ENCODE measurements around the gene FRMPD1. TPM values are rescaled to one million over a fixed set of nuclear protein-coding genes. Genes with fewer than 3 reads are reported as not detected.

Gene FRMPD1
- total and polyA plus RNA-seq, 2 of the 4 experiments (the other 2 are of a cell fraction) = not detected

DNA sequence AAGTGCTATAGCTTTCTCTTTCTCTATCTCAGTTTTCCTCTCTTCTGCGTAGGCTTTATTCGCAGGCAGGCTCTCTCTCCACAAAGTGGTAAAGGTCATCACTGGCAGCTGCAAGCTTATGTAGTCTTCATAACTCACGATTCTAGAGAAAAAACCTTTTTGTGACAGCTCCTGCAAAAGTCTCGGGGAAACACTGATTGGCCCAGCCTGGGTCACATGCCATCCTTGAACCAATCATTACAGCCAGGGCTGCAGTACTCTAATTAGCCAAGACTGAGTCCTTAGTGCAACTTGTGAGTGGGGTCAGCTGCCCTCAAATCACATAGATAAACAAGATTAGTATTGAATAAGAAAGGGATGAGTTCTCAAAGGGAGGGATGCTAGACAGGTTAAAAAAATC, 18.3 kb upstream of the FRMPD1 start:
- DNase-seq (no peak), ATAC-seq (ENCODE audit: low read depth) (no peak)
- Histone ChIP-seq H3K36me3 (ENCODE audit: control insufficient read depth, insufficient read depth, low read length) (no peaks in the 10 kb centered on the region), H2BK5ac (ENCODE audit: low read depth, low read length, poor library complexity, severe bottlenecking) (no peak overlapping the region), H4K8ac (ENCODE audit: low read depth in 2 of 2, low read length in 2 of 2) (no peak overlapping the region), H3K79me1 (ENCODE audit: low read depth in 1 of 2, low read length in 2 of 2) (no peaks in the 10 kb centered on the region), H2BK120ac (ENCODE audit: low read depth, low read length) (no peak overlapping the region), H4K91ac (ENCODE audit: insufficient read depth, low read depth, low read length) (no peak overlapping the region), H3K9me1 (ENCODE audit: insufficient read depth, low read length) (no peaks in the 10 kb centered on the region), H3K9me3 (ENCODE audit: control insufficient read depth, insufficient read depth, low read length) (no peaks in the 10 kb centered on the region), H3K18ac (ENCODE audit: low read depth, low read length) (no peak overlapping the region), H3K14ac (replicated peaks; ENCODE audit: low read depth, low read length) (no peak overlapping the region), H4K5ac (ENCODE audit: low read depth, low read length) (no peak overlapping the region), H2BK15ac (ENCODE audit: low read depth, low read length) (no peak overlapping the region), H3K4ac (ENCODE audit: low read depth, low read length) (no peak overlapping the region), H3K23ac (ENCODE audit: low read depth, low read length) (no peak overlapping the region), H3K56ac (ENCODE audit: extremely low read depth, insufficient read depth, low read length) (no peak overlapping the region), H2AK5ac (ENCODE audit: low read depth, low read length) (no peak overlapping the region), H2AK9ac (replicated peaks; ENCODE audit: low read depth, low read length, poor library complexity) (no peak overlapping the region), H3K4me2 (ENCODE audit: low read depth, low read length) (no peak overlapping the region), H3K27ac (ENCODE audit: insufficient read depth, low read length) (no peak overlapping the region), H3K4me3 (ENCODE audit: insufficient read depth, low read depth, low read length) (no peak overlapping the region), H3K4me1 (ENCODE audit: control insufficient read depth, insufficient read depth, low read length) (no peaks in the 10 kb centered on the region), H4K20me1 (ENCODE audit: insufficient read depth, low read length) (no peaks in the 10 kb centered on the region), H2AFZ (replicated peaks; ENCODE audit: low read length, poor library complexity) (no peak overlapping the region), H2BK20ac (ENCODE audit: low read depth, low read length) (no peak overlapping the region), H3K27me3 (ENCODE audit: control insufficient read depth, insufficient read depth, low read length) (peaks cover 10% of the 10 kb centered on the region), H3K9ac (ENCODE audit: low read depth, low read length) (no peak overlapping the region)
- POLR2A ChIA-PET (ENCODE audit: unreplicated experiment) = interaction anchor here (0.6 kb wide), 1 partner anchor 23 kb away, joined by 3 read pairs; no protein-coding TSS in a partner anchor
- CTCF ChIA-PET = interaction anchor here (0.5 kb wide), 1 partner anchor 92 kb away, joined by 3 read pairs; no protein-coding TSS in a partner anchor
- BruUV-seq (replicated peaks) = no TSS peak
- intact Hi-C loops (cut with micrococcal nuclease) = no loop called here
- 17% methylated on average over 1 of the region's 4 CpGs; no CpG with 5 or more reads in 1 of the 2 experiments for WGBS, 2 experiments (ENCODE audit: extremely low coverage in 2 of 2, insufficient read length in 1 of 2)
- in situ Hi-C loops (cut with MboI; ENCODE audit: low sequenced_read_pairs) = no loop called here
- dilution Hi-C loops (cut with HindIII; ENCODE audit: low sequenced_read_pairs, unreplicated experiment) = no loop called here
- TF ChIP-seq CHD1 (IDR thresholded peaks at IDR 0.05; ENCODE audit: low read depth, low read length) = no peak
- TF ChIP-seq, protein P1, sequence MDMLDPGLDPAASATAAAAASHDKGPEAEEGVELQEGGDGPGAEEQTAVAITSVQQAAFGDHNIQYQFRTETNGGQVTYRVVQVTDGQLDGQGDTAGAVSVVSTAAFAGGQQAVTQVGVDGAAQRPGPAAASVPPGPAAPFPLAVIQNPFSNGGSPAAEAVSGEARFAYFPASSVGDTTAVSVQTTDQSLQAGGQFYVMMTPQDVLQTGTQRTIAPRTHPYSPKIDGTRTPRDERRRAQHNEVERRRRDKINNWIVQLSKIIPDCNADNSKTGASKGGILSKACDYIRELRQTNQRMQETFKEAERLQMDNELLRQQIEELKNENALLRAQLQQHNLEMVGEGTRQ (IDR thresholded peaks at IDR 0.05; ENCODE audit: low read depth, low read length) = peak; percentile 73
- TF ChIP-seq RCOR1 (IDR thresholded peaks at IDR 0.05; ENCODE audit: insufficient replicate concordance, low read length) = no peak
- no peak for TF ChIP-seq RAD21 (IDR thresholded peaks at IDR 0.05; ENCODE audit: low read length)
- TF ChIP-seq BHLHE40 (IDR thresholded peaks at IDR 0.05; ENCODE audit: low read depth, low read length) = no peak
- TF ChIP-seq, protein P2, sequence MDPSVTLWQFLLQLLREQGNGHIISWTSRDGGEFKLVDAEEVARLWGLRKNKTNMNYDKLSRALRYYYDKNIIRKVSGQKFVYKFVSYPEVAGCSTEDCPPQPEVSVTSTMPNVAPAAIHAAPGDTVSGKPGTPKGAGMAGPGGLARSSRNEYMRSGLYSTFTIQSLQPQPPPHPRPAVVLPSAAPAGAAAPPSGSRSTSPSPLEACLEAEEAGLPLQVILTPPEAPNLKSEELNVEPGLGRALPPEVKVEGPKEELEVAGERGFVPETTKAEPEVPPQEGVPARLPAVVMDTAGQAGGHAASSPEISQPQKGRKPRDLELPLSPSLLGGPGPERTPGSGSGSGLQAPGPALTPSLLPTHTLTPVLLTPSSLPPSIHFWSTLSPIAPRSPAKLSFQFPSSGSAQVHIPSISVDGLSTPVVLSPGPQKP (IDR thresholded peaks at IDR 0.05; ENCODE audit: borderline replicate concordance, low read depth, low read length) = no peak
- no peak for TF ChIP-seq NFE2L2 (IDR thresholded peaks at IDR 0.05; ENCODE audit: low read depth, low read length)

Data from IMR-90 (cell line).